Measurements from ENCODE around the gene ACTN3. TPM values are rescaled to one million over a fixed set of nuclear protein-coding genes. Genes with fewer than 3 reads are reported as not detected.

ACTN3 gene
- total RNA-seq, 2 experiments from 2014 or later, result 0.14 to 0.22 TPM

DNA sequence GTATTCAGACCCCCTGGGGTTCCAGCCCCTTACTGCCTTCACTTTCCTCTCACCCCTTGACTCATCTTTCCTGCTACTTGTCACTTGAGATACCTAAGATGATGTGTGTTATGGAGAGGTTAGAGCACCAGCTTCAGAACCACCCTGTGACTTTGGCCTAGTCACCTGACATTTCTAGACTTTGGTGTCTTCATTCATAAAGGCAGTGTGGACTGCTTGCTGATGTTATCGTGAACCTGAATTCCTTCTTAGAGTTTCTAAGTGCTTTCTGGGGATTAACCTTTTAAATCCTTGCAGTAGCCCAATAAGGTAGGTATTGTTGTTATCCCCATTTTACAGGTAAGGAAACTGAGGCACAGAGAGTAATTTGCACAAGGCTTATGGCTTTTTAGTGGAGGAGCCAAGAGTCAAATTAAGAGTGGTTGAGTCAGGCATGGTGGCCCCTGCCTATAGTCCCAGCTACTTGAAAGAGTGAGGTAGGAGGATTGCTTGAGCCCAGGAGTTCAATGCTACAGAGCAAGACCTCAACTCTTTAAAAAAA lies 41.4 kb upstream of the ACTN3 start:
- H3K4me1 Mint-ChIP-seq (ENCODE audit: low read depth), result peaks cover 3% of the 10 kb centered on the region
- Histone ChIP-seq H3K9me3 (ENCODE audit: control insufficient read depth in 1 of 2, insufficient read depth in 1 of 2, low read length in 2 of 2) (no peaks in the 10 kb centered on the region), H3K4me1 (ENCODE audit: insufficient read depth, low read length) (peaks cover 5% of the 10 kb centered on the region), H3K36me3 (ENCODE audit: insufficient read depth, low read length) (peaks cover 23% of the 10 kb centered on the region), H3K4me3 (ENCODE audit: low read length) (no peak overlapping the region), H3K27ac (ENCODE audit: low read depth in 1 of 2, low read length in 2 of 2) (no peak overlapping the region), H3K27me3 (ENCODE audit: control insufficient read depth in 1 of 2, insufficient read depth in 2 of 2, low read length in 2 of 2) (no peaks in the 10 kb centered on the region)
- DNase-seq, result no peak
- no peak overlapping the region for H3K4me3 Mint-ChIP-seq
- TF ChIP-seq, protein P1, sequence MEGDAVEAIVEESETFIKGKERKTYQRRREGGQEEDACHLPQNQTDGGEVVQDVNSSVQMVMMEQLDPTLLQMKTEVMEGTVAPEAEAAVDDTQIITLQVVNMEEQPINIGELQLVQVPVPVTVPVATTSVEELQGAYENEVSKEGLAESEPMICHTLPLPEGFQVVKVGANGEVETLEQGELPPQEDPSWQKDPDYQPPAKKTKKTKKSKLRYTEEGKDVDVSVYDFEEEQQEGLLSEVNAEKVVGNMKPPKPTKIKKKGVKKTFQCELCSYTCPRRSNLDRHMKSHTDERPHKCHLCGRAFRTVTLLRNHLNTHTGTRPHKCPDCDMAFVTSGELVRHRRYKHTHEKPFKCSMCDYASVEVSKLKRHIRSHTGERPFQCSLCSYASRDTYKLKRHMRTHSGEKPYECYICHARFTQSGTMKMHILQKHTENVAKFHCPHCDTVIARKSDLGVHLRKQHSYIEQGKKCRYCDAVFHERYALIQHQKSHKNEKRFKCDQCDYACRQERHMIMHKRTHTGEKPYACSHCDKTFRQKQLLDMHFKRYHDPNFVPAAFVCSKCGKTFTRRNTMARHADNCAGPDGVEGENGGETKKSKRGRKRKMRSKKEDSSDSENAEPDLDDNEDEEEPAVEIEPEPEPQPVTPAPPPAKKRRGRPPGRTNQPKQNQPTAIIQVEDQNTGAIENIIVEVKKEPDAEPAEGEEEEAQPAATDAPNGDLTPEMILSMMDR (IDR thresholded peaks at IDR 0.05), result no peak
- peaks cover 28% of the 10 kb centered on the region for H3K36me3 Mint-ChIP-seq (ENCODE audit: low read depth)
- ChIA-PET CTCF (no interaction called here), POLR2A (no interaction called here)
- ATAC-seq (ENCODE audit: poor library complexity), result no peak
- H3K27me3 Mint-ChIP-seq, result no peaks in the 10 kb centered on the region
- H3K9me3 Mint-ChIP-seq, result no peaks in the 10 kb centered on the region
- intact Hi-C loops (cut with DNase I, micrococcal nuclease), result no loop called here
- no peak overlapping the region for H3K27ac Mint-ChIP-seq

DNA sequence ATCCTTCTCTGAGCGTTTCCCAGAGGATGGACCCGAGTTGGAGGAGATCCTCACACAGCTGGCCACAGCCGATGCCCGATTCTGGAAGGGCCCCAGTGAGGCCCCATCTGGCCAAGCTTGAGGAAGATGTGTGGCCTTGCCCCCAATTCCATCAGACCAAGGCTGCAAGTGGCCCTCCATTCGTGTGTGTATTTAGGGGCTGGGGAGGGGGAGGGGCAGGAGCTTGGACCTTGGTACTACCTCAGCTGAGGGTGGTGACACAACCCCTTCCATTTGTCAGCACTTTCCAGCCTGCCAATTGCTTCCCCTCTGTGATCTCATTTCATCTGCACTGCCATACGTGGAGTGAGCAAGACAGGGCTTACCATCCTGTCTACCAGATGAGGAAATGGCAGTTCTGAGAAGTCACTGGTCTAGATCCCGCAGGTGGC lies 37.6 kb upstream of the ACTN3 start:
- H3K4me3 ChIP-seq (ENCODE audit: low read length), result no peak overlapping the region
- no peak overlapping the region for H3K27ac ChIP-seq (ENCODE audit: low read depth in 1 of 2, low read length in 2 of 2)
- intact Hi-C loops (cut with DNase I, micrococcal nuclease), result loop anchor here in 1 of 2 experiments (1.0 kb wide), 1 partner anchor 171 kb away; no protein-coding TSS in a partner anchor
- DNase-seq, result no peak
- ATAC-seq (ENCODE audit: poor library complexity), result no peak
- H3K27me3 ChIP-seq (ENCODE audit: control insufficient read depth in 1 of 2, insufficient read depth in 2 of 2, low read length in 2 of 2), result no peaks in the 10 kb centered on the region
- H3K4me1 Mint-ChIP-seq (ENCODE audit: low read depth), result peaks cover 16% of the 10 kb centered on the region
- H3K4me3 Mint-ChIP-seq, result no peak overlapping the region
- no peaks in the 10 kb centered on the region for H3K27me3 Mint-ChIP-seq
- no peaks in the 10 kb centered on the region for H3K9me3 ChIP-seq (ENCODE audit: control insufficient read depth in 1 of 2, insufficient read depth in 1 of 2, low read length in 2 of 2)
- peaks cover 18% of the 10 kb centered on the region for H3K36me3 ChIP-seq (ENCODE audit: insufficient read depth, low read length)
- CTCF ChIA-PET, result interaction anchor here (1.9 kb wide), 1 partner anchor 70 kb away, joined by 10 read pairs; the partner anchor contains the start of gene MRPL11
- POLR2A ChIA-PET, result interaction anchor here (0.8 to 1.9 kb wide), 5 partner anchors 10 to 334 kb away, joined by 3 to 10 read pairs (median 3); partner anchors contain the start of genes ACTN3, MRPL11, PELI3 and RCE1
- H3K27ac Mint-ChIP-seq, result no peak overlapping the region
- H3K9me3 Mint-ChIP-seq, result no peaks in the 10 kb centered on the region
- TF ChIP-seq, protein P1 (IDR thresholded peaks at IDR 0.05), result no peak
- H3K36me3 Mint-ChIP-seq (ENCODE audit: low read depth), result peaks cover 23% of the 10 kb centered on the region
- peaks cover 14% of the 10 kb centered on the region for H3K4me1 ChIP-seq (ENCODE audit: insufficient read depth, low read length)

DNA sequence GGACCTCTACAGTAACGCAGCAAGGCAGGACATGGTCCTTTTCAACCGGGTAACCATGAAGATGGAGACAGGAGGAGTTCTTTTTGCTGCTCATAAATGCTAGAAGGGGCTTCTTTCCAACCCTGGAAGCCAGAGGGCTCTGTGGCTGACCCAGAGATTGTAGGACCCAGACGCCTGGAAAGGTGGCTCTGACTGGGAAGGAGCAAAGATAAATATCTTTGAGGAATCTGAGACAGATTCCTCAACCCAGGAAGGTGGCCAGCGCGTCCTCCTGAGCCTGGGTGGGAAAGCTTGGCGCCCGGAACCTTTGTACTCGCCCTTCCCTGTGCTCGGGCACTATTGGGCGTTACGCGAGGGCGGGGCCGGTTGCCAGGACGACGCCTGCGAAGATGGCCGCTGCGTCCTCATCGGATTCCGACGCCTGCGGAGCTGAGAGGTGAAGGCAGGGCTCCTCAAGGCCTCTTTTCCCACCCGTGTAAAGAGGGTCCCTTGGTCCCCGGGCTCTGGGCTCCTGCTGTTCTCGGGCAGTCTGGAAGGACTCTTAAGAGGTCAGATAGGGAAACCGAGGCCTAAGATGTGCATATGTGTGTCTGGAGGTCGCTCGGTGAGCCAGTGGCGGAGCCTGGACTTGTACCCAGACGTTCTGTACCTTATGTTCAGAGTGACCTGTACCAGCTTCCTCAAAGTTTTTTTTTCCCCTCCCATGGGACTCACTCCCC lies 36.3 kb upstream of the ACTN3 start, which contains the start of gene BBS1:
Gene BBS1 (plus strand): TSS at position 365 of the 719 bp plus-strand sequence. CDS start 25 bp downstream, at position 390.
- DNase-seq (peak; percentile 73 to 90 (median 80)), ATAC-seq (ENCODE audit: poor library complexity) (peak; percentile 99)
- no peak within 1 kb of the TSS for H3K27ac ChIP-seq (ENCODE audit: low read depth in 1 of 2, low read length in 2 of 2)
- peaks cover 16% of the 10 kb centered on the region for H3K4me1 Mint-ChIP-seq (ENCODE audit: low read depth)
- TF ChIP-seq, protein P1 (IDR thresholded peaks at IDR 0.05), result no peak
- intact Hi-C loops (cut with DNase I, micrococcal nuclease), result loop anchor here in 1 of 2 experiments (2.0 kb wide), 3 partner anchors 28 to 72 kb away; partner anchors contain the start of gene MRPL11
- ChIA-PET POLR2A (interaction anchor here (0.6 to 1.9 kb wide), 8 partner anchors 9 to 637 kb away, joined by 3 to 12 read pairs (median 5); partner anchors contain the start of genes ACTN3, DPP3, MRPL11 and PELI3), CTCF (interaction anchor here (0.7 to 1.9 kb wide), 3 partner anchors 72 to 168 kb away, joined by 3 to 10 read pairs (median 4); partner anchors contain the start of gene MRPL11)
- peak within 1 kb of the TSS; percentile 77 for H3K4me3 ChIP-seq (ENCODE audit: low read length)
- H3K27ac Mint-ChIP-seq, result peak within 1 kb of the TSS; percentile 61
- H3K36me3 ChIP-seq (ENCODE audit: insufficient read depth, low read length), result peaks cover 15% of the 10 kb centered on the region
- H3K27me3 Mint-ChIP-seq, result no peaks in the 10 kb centered on the region
- H3K9me3 ChIP-seq (ENCODE audit: control insufficient read depth in 1 of 2, insufficient read depth in 1 of 2, low read length in 2 of 2), result no peaks in the 10 kb centered on the region
- no peaks in the 10 kb centered on the region for H3K9me3 Mint-ChIP-seq
- H3K4me3 Mint-ChIP-seq, result peak within 1 kb of the TSS; percentile 90
- peaks cover 14% of the 10 kb centered on the region for H3K4me1 ChIP-seq (ENCODE audit: insufficient read depth, low read length)
- H3K27me3 ChIP-seq (ENCODE audit: control insufficient read depth in 1 of 2, insufficient read depth in 2 of 2, low read length in 2 of 2), result no peaks in the 10 kb centered on the region
- H3K36me3 Mint-ChIP-seq (ENCODE audit: low read depth), result peaks cover 23% of the 10 kb centered on the region

All from CD4-positive, alpha-beta T cell (primary cell).